Suppressor macrophage treated with lipopolysaccharide for 4 hours (primary cell): ENCODE measurements around the gene URB2.
"Not testable (repeated sequence)": the region's sequence is repeated elsewhere in the genome, so short reads cannot be mapped to it uniquely, and the experiment has no call there.

ENCODE experiments used
- DNase-seq: peaks from one replicate; pipeline ENCODE4 v3.0.0-alpha.2; 2020

URB2 gene

GRCh38 chr1:229696385-229696784 lies 70.3 kb downstream of the URB2 start:
- DNase-seq = no peak

GRCh38 chr1:229699613-229700267 lies 73.7 kb downstream of the URB2 start:
- DNase-seq = no peak

- no peak for DNase-seq
These were observed 78.1 kb downstream of the URB2 start for GRCh38 chr1:229704157-229704556.

- DNase-seq = not testable (repeated sequence)
These were observed 79.1 kb downstream of the URB2 start for GRCh38 chr1:229705152-229705551.

- not testable (repeated sequence) for DNase-seq
These were observed 81.1 kb downstream of the URB2 start for GRCh38 chr1:229707127-229707526.

- DNase-seq = no peak
These were observed 83.5 kb downstream of the URB2 start for GRCh38 chr1:229709500-229710013.
